Sigmoid colon (tissue), 4 donors: ENCODE data around the gene AAMDC.
"Not testable (repeated sequence)": the region's sequence is repeated elsewhere in the genome, so short reads cannot be mapped to it uniquely, and the experiment has no call there.

Experiments
- EP300 ChIP-seq, 4 donors: sonication (generic); formaldehyde crosslinking; IDR thresholded peaks; one replicate each; pipeline ENCODE4 v1.6.1; 2017; ENCODE audit warnings: antibody characterized with exemption in 4 of 4
- POLR2A ChIP-seq, 2 donors: fragments of 450-650 bp; IDR thresholded peaks; one replicate each; pipeline ENCODE4 v1.6.1; 2016; ENCODE audit warnings: antibody characterized with exemption in 2 of 2, mild to moderate bottlenecking in 2 of 2, moderate library complexity in 2 of 2
- POLR2AphosphoS5 ChIP-seq, 4 donors: sonication (generic); formaldehyde crosslinking; IDR thresholded peaks; one replicate each; pipeline ENCODE4 v1.6.1; 2017; ENCODE audit warnings: antibody characterized with exemption in 4 of 4
- TF ChIP-seq, protein P1 (sequence below), 4 experiments: fragments of 450-650 bp in 3 of 4; fragments of 200-600 bp in 1 of 4; IDR thresholded peaks; one replicate each; pipeline ENCODE4 v1.5.1; 2016 to 2019; ENCODE audit warnings: antibody characterized with exemption in 4 of 4, mild to moderate bottlenecking in 3 of 4, moderate library complexity in 2 of 4

DNA sequence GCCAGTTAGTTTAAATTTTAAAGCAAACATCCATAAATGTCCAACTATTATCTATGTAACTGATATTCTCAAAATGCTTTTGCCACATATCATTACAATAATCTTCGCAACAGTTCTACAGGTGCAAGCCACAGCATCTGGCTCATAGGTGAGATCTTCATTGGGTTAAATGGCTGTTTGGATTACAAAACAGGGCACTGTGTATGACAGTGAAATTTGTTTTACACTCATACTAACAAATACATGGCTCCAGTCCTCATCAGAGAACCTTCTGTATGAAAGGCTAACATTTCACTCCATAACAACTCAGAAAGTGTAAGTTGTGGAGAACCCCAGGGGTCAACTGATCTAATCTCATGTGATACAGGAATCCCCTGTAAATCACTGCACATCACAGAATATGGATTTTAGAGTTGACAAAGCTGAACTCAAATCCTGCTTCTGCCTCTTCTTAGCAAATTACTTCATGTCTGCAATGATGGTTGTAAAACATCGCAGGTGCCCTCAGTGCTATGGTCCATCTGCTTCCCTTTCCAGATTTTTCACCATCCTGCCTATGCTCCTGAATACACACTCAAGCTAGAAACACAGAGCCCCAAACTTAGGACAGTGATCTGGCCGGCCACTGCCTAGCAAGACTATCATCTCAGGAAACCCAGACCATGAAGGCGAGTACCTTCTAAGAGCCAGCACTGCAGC, 92.8 kb downstream of the AAMDC start:
- not testable (repeated sequence) for TF ChIP-seq POLR2A, EP300, POLR2AphosphoS5 (IDR thresholded peaks at IDR 0.05)
- TF ChIP-seq, protein P1, sequence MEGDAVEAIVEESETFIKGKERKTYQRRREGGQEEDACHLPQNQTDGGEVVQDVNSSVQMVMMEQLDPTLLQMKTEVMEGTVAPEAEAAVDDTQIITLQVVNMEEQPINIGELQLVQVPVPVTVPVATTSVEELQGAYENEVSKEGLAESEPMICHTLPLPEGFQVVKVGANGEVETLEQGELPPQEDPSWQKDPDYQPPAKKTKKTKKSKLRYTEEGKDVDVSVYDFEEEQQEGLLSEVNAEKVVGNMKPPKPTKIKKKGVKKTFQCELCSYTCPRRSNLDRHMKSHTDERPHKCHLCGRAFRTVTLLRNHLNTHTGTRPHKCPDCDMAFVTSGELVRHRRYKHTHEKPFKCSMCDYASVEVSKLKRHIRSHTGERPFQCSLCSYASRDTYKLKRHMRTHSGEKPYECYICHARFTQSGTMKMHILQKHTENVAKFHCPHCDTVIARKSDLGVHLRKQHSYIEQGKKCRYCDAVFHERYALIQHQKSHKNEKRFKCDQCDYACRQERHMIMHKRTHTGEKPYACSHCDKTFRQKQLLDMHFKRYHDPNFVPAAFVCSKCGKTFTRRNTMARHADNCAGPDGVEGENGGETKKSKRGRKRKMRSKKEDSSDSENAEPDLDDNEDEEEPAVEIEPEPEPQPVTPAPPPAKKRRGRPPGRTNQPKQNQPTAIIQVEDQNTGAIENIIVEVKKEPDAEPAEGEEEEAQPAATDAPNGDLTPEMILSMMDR (IDR thresholded peaks at IDR 0.05): not testable (repeated sequence)
